ENCODE results near the gene TTLL5.
A peak's percentile ranks its signal among the peaks of the same experiment; 100 is the strongest.

DNA sequence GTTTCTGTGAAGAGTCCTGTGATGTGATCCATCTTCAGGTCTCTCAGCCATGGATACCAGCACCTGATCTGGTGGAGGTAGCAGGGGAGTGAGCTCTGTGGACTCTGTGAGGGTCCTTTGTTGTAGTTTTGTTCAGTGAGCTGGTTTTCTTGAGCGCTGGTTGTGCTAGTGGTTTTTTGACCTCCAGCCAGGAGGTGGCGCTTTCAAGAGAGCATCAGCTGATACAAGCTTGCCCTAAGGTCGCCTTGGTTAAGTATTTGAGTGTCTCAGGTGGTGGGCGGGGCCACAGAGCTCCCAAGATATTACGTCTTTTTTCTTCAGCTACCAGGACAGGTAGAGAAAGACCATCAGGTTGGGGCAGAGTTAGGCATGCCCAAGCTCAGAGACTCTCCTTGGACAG lies 139.7 kb downstream of the TTLL5 start:
- TF ChIP-seq, protein P1, sequence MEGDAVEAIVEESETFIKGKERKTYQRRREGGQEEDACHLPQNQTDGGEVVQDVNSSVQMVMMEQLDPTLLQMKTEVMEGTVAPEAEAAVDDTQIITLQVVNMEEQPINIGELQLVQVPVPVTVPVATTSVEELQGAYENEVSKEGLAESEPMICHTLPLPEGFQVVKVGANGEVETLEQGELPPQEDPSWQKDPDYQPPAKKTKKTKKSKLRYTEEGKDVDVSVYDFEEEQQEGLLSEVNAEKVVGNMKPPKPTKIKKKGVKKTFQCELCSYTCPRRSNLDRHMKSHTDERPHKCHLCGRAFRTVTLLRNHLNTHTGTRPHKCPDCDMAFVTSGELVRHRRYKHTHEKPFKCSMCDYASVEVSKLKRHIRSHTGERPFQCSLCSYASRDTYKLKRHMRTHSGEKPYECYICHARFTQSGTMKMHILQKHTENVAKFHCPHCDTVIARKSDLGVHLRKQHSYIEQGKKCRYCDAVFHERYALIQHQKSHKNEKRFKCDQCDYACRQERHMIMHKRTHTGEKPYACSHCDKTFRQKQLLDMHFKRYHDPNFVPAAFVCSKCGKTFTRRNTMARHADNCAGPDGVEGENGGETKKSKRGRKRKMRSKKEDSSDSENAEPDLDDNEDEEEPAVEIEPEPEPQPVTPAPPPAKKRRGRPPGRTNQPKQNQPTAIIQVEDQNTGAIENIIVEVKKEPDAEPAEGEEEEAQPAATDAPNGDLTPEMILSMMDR (CRISPR knock-in tag; IDR thresholded peaks at IDR 0.05): peak; percentile 42
- no peak for TF ChIP-seq NCOR1 (IDR thresholded peaks at IDR 0.05; ENCODE audit: borderline replicate concordance, low read length)
- no peak for TF ChIP-seq POLR2AphosphoS5 (IDR thresholded peaks at IDR 0.05; ENCODE audit: low read depth, low read length)
- no peak for TF ChIP-seq CREM (IDR thresholded peaks at IDR 0.05)
- no peak for TF ChIP-seq CREM (CRISPR knock-in tag; IDR thresholded peaks at IDR 0.05)
- no peak for TF ChIP-seq RFX5 (IDR thresholded peaks at IDR 0.05; ENCODE audit: low read depth, low read length)
- TF ChIP-seq MIER3 (CRISPR knock-in tag; IDR thresholded peaks at IDR 0.05; ENCODE audit: borderline replicate concordance): no peak
- no peak for TF ChIP-seq ZNF589 (CRISPR knock-in tag; conservative IDR thresholded peaks at IDR 0.05)
- TF ChIP-seq RAD21 (CRISPR knock-in tag; IDR thresholded peaks at IDR 0.05): no peak
